Measurements from ENCODE around the gene SLC25A21.
"Not testable (repeated sequence)": the region's sequence is repeated elsewhere in the genome, so short reads cannot be mapped to it uniquely, and the experiment has no call there.

The SLC25A21 gene

DNA sequence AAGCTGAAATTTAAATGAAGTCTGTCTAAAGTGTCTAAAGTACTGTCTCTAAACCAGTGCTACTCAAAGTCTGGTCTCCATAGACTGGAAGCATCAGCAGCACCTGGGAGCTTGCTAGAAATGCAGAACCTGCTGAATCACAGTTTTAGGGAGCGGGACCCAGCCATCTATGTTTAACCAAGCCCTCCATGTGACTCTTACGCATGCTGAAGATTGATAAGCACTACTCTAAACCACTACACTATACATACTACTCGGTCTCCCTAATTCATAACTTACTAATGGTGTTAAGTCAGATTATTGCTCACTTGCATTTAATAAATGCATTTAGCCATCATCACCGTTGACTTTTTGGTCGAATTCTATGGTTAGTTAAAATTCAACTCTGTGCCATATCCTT is 88.8 kb downstream of the SLC25A21 start:
- no peak for DNase-seq

DNA sequence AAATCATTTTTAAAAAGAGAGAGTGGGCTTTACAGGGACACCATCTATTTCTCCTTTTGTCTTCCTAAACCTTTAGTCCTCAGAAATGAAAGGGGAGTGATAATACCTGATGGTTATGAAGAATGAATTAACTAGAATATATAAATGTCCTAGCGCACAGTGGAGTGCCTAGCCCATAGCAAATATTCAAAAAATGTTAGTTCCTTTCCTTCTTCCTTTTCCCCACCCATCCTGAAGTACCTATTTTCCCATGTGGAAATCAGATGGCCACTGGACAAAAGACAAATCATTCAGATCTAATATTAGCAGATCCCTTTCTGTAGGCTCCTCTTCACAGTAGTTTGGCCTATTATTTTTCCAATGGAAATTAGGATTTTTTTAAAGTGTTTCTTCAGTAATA is 90.0 kb downstream of the SLC25A21 start:
- DNase-seq: no peak

DNA sequence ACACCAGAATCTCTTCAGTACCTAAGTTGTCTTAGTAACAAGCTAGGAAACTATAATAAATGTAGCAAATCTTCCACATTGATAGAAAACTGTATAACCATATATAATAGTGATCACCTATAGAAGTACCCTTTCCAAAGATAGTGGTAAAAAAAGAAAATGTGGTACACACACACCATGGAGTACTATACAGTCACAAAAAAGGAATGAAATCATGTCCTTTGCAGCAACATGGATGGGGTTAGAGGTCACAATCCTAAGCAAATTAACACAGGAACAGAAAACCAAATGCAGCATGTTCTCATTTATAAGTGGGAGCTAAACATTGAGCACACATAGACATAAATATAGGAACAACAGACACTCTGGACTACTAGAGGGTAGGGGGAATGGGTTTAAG is 90.5 kb downstream of the SLC25A21 start:
- no peak for DNase-seq

DNA sequence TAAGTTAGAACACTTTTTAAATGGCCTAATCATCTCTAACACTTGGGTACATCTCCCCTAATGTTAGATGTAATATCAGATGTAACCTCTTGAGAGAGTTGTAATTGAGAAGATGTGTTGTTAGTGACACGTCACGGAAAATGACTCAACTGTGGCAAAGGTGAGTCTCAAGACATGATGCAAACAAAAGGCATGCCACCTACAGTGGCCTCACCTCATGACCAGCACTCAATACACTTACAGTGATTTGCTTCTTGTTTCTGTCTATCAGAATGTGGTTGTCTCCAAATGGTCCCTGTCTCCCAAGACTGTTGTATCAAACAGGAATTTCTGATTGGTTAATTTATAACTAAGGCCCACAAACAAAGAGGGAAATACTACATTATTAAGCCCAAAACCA is 91.2 kb downstream of the SLC25A21 start:
- no peak for DNase-seq

DNA sequence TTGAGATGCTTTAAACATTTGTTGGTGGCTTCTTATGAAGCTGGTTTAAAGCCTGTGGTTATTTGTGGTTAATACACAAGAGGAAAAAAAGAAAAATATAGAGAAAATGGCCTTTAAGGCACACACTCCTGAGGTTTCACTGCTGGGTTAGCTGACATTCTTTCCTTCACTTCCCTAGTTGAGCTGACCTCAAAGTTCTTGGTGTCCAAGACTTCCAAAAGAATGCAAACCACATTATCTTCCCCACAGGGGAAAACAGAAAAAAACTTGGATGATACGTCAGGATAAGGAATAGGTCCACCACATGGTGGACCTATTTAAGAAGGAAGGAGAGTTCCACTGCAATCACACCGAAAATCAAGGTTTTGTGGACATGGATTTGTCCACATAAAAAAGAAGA is 94.3 kb downstream of the SLC25A21 start:
- DNase-seq: no peak

DNA sequence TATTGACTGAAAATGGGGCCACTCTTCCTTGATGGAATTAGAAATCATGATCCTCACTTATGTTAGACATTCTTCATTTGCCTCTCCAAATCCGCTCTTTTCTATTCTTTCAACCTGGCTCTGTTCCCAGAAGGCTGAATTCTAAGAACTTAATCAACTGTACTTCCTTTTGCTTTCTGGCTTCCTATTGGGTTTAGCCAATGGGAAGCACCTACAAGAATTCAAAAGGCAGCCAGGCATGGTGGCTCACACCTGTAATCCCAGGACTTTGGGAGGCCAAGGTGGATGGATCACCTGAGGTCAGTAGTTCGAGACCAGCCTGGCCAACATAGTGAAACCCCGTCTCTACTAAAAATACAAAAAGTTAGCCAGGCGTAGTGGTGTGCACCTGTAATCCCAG is 98.1 kb downstream of the SLC25A21 start:
- not testable (repeated sequence) for DNase-seq

DNA sequence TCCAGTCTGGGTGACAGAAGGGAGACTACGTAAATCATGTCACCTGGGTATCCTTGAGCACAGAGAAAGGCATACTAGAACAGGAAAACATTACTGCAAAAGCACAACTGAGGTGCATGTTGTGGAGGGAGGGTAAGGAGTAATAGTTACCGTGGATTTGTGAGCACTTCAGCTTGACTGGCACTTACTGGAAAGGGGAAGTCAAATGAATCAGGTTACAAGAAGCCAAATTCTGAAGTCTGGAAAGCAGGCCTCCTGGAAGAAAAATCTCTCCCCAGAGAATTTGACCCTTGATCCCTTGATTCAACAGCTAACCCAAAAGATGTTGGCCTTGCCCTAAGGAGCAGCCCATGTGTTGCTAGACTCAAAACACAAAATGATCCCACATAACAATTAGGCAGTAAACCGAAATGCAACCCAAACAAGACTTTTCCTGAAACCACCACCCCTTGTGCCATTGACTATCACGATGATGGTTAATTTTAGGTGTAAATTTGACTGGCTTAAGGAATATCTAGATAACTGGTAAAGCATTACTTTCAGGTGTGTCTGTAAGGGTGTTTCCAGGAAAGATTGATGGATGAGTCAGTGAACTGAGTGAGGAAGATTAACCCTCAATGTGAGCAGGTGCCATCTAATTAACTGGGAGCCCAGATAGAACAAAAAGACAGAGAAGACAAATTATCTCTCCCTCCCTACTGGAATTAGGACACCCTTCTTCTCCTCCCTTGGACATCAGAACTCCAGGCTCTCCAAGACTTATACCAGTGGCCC is 108.8 kb downstream of the SLC25A21 start:
- DNase-seq: no peak

DNA sequence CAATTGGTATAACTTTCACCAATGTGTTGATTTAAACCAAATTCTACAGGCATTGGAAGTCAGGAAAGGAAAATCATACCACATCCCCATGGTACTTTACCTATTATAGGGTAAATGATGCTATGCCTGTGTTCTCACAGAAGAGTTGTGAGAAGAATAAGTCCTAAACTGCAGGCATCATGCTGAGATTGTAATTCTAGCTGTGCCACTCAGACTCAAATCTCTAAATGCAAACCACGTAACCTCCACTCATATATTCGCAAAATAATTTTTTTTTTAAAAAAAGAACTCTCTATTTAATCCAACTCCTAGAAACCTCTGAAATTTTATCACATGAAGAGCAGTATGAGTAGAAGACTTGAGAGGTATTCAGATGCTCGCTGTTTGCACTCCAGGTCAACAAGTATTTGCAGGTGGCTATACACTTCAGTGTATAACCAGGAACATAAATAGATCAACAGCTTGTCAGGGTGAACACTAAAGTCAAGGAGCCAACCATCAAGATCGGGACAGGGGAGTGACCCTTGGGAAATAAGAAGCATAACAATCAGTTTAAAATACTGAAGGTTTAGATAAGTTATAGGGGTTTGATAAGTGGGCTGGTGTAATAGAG is 110.1 kb downstream of the SLC25A21 start:
- DNase-seq: no peak

DNA sequence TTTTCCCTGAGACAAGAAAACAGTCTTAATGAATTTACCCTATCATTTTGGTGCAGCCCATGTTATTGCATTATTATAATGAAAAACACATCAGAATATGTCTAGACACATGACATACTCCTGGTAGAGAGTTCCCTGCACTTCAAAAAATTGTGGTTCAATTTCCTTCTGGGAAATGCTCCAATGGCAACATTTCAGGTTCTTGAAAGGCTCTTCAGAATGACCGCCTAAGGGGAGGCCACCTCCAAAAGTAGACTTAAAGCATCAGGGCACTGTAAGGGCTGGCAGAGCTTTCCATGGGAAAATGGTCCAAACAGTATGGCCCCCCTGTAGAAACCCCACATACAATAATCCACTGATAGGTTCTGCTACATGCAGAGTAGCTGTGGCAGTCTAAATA is 110.7 kb downstream of the SLC25A21 start:
- DNase-seq: no peak

DNA sequence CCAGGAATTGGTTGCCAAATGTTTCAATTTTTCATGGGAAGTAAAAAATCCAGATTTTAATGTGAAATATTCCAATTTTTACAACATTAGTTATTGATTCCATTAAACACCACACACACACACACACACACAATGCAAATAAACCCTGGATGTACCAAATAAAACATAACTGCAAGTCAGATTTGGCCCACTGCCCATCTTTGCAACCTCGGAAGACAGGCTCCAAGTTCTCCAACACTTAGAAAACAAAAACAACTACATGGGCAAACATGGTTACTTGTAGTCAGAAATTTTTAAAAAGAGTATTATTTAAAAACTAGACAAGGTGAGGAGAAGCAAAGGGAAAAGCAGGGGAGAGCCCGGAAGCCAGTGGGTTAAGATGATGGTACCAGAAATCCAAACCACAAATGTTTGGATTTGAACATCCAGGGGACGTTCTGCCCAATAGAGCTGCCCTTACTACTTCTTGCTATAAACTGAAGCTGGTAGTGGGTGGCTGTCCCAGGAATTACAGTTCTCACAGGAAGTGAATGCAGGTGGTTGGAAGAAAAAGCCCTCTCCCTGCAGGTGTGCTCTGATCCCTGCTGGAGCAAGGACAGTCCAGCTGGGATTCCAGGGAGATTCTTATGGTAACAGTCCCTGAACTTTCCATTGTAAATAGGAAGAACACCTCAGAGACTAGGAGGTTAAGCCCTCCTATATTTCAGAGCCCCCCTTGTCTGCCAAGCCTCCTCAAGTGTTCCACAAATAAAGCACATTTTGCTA is 111.7 kb downstream of the SLC25A21 start:
- DNase-seq: no peak

DNA sequence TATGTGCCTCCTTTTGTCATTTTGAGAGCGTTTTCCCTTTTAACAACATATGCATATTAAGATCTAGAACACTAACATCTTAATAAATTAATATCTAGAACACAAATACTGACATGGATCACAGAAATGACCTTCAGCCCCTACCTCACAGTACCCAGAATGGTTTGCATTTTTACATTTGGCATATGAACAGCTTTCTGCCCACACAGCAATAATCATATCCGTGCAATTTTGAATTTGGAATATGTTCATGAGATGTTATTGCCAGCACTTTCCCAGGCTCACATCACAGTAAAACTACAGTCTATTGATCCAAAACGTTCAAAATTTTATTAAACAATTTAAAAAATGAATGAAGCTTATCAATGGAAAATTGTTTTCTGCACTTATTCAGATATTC is 114.6 kb downstream of the SLC25A21 start:
- DNase-seq: no peak

DNA sequence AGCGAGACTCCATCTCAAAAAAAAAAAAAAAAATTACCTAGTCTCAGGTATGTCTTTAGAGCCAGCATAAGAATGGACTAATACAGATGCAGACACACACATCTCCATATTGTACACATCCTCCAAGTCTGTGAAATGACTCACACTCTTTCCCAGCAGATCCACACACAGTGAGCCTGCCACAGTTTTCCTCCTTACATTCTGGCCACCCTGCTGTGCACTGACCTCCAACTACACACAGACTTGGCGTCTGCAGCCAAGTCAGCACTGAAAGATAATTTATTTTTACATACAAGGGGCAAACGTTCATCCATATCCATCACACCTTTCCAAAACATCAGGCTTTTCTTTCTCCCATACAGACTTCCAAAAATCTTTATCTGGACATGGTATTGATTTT is 115.9 kb downstream of the SLC25A21 start:
- no peak for DNase-seq

DNA sequence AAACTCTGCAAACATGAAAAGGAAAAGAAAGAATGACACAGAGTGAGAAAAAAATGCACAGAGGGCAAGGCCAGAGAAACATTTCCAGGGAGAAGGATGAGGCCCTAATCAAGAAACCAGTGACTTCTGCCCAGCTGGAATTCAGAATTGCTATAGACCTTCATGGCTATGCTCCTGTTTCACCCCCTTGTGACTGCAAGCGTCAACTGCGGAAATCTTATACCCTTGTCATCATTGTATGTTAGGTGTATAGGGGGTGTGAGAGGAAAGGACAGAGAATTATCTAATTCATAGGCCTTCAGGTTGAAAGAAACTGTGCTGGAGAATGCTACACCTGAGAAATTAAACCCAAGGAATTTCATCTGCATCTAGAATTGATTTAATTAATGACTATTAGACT is 117.5 kb downstream of the SLC25A21 start:
- no peak for DNase-seq

DNA sequence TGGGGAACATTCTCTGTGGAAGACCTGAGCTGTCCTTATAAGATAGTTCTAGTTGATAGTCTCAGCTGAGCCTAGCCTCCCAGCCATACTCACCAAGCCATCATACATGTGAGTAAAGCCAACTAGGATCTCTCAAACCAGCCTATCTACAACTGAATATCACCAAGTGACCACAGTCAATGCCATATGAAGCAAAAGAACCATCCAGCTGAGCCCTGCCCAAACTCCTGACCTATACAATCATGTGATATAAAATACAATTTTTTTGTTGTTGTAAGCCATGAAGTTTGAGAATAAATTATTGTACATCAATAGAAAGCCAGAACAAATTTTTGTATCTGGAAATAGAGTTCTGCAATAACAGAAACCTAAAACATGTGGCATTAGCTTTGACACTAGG is 118.3 kb downstream of the SLC25A21 start:
- DNase-seq: no peak

DNA sequence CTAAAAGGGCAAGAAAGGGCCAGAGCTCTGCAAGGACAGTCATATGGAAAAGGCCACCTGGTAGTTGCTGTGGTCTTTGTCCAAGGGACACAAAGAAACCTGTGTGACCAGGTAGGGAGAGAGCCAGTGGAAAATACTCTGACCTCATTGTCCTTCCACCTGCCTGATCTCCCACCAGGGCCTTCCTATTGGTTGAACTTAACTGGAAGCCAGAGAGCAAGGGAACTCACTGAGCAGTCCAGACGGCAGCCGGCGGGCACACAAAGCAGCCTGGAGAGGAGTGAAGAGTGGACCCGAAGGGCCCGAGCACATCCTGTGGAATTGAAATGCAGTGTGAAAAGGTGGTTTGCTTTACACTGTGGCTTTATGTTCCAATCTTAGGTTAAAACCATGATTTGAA is 120.7 kb downstream of the SLC25A21 start:
- no peak for DNase-seq

DNA sequence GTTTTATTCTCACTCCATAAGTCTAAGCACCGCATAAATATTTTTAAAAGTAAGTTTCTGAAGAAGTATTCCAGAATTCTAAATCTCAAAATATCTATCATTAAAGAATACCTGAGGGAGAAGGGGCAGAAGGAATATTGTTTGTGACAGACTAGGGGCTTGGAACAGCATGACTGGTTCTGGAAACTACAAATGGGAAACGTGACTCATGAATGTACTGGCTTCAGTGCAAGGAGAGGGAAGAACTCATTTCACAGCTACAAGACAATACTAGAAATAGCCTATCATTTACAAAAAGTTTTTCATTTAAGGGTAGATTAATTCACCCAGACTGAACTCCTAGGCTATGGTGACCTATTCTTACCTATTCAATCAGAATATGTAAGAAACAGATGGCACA is 121.3 kb downstream of the SLC25A21 start:
- DNase-seq: no peak

DNA sequence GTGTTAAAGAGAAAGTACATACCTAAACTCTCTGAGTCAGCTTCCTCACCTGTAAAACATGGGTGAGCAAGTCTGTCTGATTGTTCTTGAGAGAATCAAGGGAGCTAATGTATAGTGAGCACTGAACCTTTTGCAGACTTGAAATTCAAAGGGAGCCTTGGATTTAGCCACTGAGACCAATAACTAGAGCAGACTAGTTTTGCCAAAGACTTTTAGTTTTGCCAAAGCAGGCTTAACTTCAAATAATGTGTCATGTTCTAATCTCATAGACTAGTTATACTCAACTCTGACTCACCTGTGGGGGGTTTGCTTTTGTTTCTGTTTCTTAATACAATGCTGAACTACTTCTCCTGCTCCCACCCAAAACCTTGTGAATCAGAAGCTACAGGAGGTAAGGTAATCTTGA is 123.7 kb downstream of the SLC25A21 start:
- no peak for DNase-seq

DNA sequence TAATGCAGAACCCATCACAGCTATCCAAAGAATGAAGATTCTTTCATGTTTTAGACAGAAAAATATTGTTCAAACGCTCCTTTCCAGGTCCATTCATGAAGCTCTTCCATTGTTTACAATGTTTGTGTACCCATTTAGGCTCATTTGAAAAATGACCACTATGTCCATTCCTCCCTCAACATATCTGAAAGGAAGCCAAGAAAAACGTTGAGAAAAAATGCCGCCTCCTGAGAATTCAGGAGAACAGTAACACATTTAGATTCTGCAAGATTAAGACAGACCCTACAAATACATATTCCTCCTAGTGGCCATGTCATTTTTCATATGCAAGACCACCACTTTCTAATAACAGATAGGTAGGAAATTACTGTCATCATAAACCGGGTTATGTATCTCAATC is 124.4 kb downstream of the SLC25A21 start:
- DNase-seq: no peak

DNA sequence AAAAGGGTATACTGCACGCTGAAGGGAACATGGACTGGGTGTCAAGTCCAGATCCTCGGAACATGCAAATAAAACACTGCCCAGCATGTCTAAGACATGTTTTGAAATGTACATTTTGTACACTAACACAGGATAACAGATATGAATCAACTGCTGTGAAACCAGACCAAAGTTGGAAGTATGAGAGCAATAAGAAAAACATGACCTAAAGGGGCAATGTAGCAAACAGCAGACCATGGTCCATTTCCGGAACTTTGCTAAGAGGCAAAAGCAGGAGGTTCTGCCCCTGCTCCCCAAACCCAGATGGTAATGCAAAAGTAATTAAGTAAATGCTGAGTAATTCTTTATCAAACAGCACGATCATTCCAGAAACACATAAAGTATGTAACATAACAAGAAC is 125.2 kb downstream of the SLC25A21 start:
- no peak for DNase-seq

DNA sequence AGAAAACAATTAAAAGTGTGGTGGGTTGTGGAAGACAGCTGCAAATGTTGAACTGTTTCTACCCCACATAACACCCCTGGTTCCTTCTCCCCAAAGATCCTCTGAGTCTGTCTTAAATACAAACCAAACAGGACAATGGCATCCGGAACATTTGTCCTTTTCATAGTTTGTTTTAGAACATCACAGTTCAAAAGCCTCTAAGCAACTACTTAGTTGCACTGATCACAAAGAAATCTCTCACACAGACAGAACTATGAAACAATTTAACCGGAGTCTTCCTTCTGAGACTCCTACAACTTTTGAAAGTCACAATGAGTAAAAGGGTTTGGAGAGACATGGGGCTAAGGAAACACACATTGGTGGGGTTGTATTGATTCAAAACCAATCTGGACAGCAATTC is 125.6 kb downstream of the SLC25A21 start:
- no peak for DNase-seq

DNA sequence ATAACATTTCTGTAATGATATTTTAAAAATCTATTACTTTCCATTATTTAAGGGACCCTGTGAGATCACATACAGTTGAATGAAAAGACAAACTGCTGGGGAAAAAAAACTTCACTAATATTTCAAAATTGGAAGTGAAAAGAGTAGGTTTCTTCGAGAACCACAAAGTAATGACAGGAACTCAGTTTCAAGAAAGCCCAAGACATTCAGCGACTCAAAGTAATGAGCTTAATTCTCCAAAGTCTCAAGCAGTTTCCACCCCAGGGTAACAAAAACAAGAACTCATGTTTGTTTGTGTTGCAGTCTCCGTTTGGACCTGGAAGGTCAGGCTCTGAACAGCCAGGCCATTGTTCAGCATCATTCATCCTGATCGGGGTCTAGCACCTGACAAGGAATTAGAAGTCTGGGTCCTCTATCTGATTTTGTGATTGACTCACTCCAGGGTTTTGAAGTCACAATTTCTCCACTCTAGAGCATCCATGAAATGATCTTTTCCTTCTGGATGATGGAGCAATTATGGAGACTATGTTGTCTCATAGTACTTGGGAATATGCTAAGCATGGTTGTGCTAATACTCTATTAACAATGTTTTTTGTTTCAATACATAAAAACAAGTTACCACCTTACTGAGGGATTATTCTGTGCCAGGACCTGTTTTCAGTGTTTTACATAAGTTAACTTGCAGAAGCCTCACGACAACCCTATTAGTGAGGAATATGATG is 126.9 kb downstream of the SLC25A21 start:
- no peak for DNase-seq

DNA sequence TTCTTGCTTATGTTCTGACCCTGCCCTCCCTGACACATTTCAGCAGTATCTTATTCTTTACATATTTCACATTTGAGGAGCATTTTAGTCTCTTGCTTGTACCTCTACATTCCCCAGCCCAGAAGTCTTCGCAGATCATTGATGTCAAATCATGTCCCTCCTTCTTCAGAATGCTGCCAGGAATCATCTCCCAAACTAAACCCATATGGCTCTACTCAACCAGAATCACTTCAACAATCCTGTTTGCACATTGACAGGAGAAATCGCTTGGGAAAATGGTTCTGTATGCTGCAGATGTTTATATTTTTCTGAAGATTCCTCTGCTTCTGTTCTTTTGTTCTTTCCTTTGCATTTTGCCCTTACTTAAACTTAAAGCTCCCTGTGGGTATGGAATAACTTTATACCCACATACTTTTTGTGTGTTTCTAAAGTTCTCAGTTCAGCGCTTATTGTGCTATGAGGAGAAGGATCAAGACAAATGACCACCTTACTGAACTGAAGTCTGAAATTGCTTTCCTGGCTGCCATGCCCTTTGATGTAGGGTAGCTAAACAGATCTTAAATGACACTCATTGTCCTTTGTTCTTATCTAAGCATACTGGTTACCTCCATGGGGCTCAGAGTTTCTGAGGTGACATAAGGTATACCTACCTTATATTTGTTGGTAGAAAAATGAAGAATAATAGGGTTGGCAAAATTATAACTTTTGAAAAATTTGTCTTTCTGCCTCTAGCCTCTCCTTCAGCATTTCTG is 134.6 kb downstream of the SLC25A21 start:
- no peak for DNase-seq
